SK-N-SH treated with all-trans-retinoic acid at 6 μM for 48 hours (cell line): ENCODE results near the gene RAB3B.
A peak's percentile ranks its signal among the peaks of the same experiment; 100 is the strongest.

Source experiments
- ATAC-seq: fragments of 200-7000 bp; cut with Tn5 transposase; 3 replicates; pipeline ENCODE4 v1.9.1; 2020; ENCODE audit warnings: mild to moderate bottlenecking, moderate library complexity
- ARNTL ChIP-seq: fragments of 450-650 bp; formaldehyde crosslinking; IDR thresholded peaks from 2 replicates; pipeline ENCODE4 v1.5.0; 2020; ENCODE audit warnings: low read depth, mild to moderate bottlenecking, moderate library complexity, borderline replicate concordance
- BACH2 ChIP-seq: fragments of 250-450 bp; sonication (Bioruptor Pico); IDR thresholded peaks from 2 replicates; pipeline ENCODE4 v1.9.0; 2021; ENCODE audit warnings: mild to moderate bottlenecking, borderline replicate concordance
- CREB5 ChIP-seq: fragments of 250-450 bp; sonication (Bioruptor Pico); IDR thresholded peaks from 2 replicates; pipeline ENCODE4 v1.5.1; 2020; ENCODE audit warnings: low read depth, mild to moderate bottlenecking, moderate library complexity
- CSDC2 ChIP-seq: fragments of 250-450 bp; sonication (Bioruptor Pico); IDR thresholded peaks from 2 replicates; pipeline ENCODE4 v1.5.0; 2020; ENCODE audit warnings: mild to moderate bottlenecking, moderate library complexity
- CSRNP3 ChIP-seq: fragments of 250-450 bp; sonication (Bioruptor Pico); IDR thresholded peaks from 2 replicates; pipeline ENCODE4 v1.5.1; 2021; ENCODE audit warnings: mild to moderate bottlenecking, moderate library complexity
- ESRRG ChIP-seq: fragments of 250-450 bp; sonication (Bioruptor Pico); IDR thresholded peaks from 2 replicates; pipeline ENCODE4 v1.6.1; 2021; ENCODE audit warnings: mild to moderate bottlenecking
- ISL1 ChIP-seq: fragments of 250-450 bp; sonication (Bioruptor Pico); IDR thresholded peaks from 2 replicates; pipeline ENCODE4 v2.1.2; 2022; ENCODE audit warnings: mild to moderate bottlenecking, moderate library complexity
- OSR1 ChIP-seq: fragments of 250-450 bp; sonication (Bioruptor Pico); IDR thresholded peaks from 2 replicates; pipeline ENCODE4 v1.8.0; 2022; ENCODE audit warnings: moderate library complexity, mild to moderate bottlenecking, inconsistent platforms
- POU6F1 ChIP-seq: fragments of 250-450 bp; sonication (Bioruptor Pico); IDR thresholded peaks from 2 replicates; pipeline ENCODE4 v1.8.0; 2021; ENCODE audit warnings: low read depth, mild to moderate bottlenecking, moderate library complexity, borderline replicate concordance
- PPARA ChIP-seq: fragments of 250-450 bp; sonication (Bioruptor Pico); IDR thresholded peaks from 2 replicates; pipeline ENCODE4 v1.5.0; 2020; ENCODE audit warnings: mild to moderate bottlenecking, borderline replicate concordance
- RARB ChIP-seq: fragments of 250-450 bp; sonication (Bioruptor Pico); IDR thresholded peaks from 2 replicates; pipeline ENCODE4 v1.8.0; 2021; ENCODE audit warnings: mild to moderate bottlenecking, moderate library complexity
- SNAI2 ChIP-seq: fragments of 250-450 bp; sonication (Bioruptor Pico); IDR thresholded peaks from 2 replicates; pipeline ENCODE4 v1.5.0; 2020; ENCODE audit warnings: mild to moderate bottlenecking, moderate library complexity
- TCF4 ChIP-seq: fragments of 250-450 bp; sonication (Bioruptor Pico); IDR thresholded peaks from 2 replicates; pipeline ENCODE4 v1.8.0; 2021; ENCODE audit warnings: mild to moderate bottlenecking, moderate library complexity, borderline replicate concordance
- TOX ChIP-seq: fragments of 250-450 bp; sonication (Bioruptor Pico); IDR thresholded peaks from 2 replicates; pipeline ENCODE4 v1.8.0; 2021; ENCODE audit warnings: mild to moderate bottlenecking, moderate library complexity, borderline replicate concordance
- ZC3H10 ChIP-seq: fragments of 250-450 bp; sonication (Bioruptor Pico); IDR thresholded peaks from 2 replicates; pipeline ENCODE4 v1.5.1; 2021; ENCODE audit warnings: mild to moderate bottlenecking, moderate library complexity
- ZFP3 ChIP-seq: fragments of 250-450 bp; sonication (Bioruptor Pico); IDR thresholded peaks from 2 replicates; pipeline ENCODE4 v1.5.0; 2020; ENCODE audit warnings: mild to moderate bottlenecking, moderate library complexity
- ZFP30 ChIP-seq: fragments of 450-650 bp; formaldehyde crosslinking; IDR thresholded peaks from 2 replicates; pipeline ENCODE4 v1.5.0; 2022; ENCODE audit warnings: mild to moderate bottlenecking, moderate library complexity
- ZNF565 ChIP-seq: fragments of 450-650 bp; formaldehyde crosslinking; conservative IDR thresholded peaks from 2 replicates; pipeline ENCODE4 v1.5.0; 2020; ENCODE audit warnings: low read depth, mild to moderate bottlenecking, moderate library complexity
- ZNF70 ChIP-seq: fragments of 450-650 bp; formaldehyde crosslinking; IDR thresholded peaks from 2 replicates; pipeline ENCODE4 v1.5.0; 2020; ENCODE audit warnings: mild to moderate bottlenecking, moderate library complexity
- TF ChIP-seq, protein P1 (sequence below): fragments of 250-450 bp; sonication (Bioruptor Pico); IDR thresholded peaks from 2 replicates; pipeline ENCODE4 v1.8.0; 2020; ENCODE audit warnings: mild to moderate bottlenecking, moderate library complexity, borderline replicate concordance
- TF ChIP-seq, protein P2 (sequence below): fragments of 250-450 bp; sonication (Bioruptor Pico); IDR thresholded peaks from 2 replicates; pipeline ENCODE4 v1.5.0; 2020; ENCODE audit warnings: mild to moderate bottlenecking, moderate library complexity

The RAB3B gene

DNA sequence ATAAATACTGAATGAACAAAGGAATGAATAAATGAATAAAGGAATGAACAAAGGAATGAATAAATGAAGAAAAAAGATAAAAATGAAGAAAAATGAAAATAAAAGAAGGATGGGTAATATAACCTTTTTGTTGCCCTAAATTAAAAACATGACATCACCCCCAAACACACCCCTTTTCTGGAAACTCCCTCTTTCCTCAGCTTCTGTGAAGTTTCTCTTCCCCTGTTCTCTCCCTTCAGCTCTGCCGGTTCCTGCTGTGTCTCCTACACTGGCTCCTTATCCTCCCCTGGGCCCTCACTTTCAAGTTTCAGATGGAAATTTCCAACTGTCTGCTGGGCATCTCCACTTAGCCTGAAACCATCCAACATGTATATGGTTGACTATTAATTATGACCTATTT lies 37.9 kb downstream of the RAB3B start:
- no peak for ATAC-seq
- no peak for TF ChIP-seq ISL1 (CRISPR knock-in tag)
- no peak for TF ChIP-seq OSR1 (CRISPR knock-in tag)

DNA sequence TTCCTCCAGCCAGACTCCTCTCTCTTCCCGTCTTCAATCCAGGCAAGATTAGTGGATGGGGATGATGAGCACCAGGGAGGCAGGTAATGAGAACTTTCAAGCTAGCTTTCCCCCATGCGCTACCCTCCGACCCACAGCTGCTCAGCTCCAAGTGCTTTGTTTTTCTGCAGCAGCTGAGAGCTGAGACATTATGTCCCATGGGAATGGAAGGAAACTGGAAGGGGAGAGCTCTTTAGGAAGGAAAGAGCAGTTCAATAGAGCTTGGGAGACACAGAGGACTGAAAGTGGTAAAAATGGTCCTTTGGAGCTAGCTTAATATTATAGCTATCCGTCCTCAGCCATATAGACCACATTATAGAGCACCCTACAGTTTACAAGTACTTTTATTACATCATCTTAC lies 39.8 kb downstream of the RAB3B start:
- no peak for ATAC-seq
- TF ChIP-seq POU6F1 (CRISPR knock-in tag) (no peak), ZFP3 (CRISPR knock-in tag) (no peak)

DNA sequence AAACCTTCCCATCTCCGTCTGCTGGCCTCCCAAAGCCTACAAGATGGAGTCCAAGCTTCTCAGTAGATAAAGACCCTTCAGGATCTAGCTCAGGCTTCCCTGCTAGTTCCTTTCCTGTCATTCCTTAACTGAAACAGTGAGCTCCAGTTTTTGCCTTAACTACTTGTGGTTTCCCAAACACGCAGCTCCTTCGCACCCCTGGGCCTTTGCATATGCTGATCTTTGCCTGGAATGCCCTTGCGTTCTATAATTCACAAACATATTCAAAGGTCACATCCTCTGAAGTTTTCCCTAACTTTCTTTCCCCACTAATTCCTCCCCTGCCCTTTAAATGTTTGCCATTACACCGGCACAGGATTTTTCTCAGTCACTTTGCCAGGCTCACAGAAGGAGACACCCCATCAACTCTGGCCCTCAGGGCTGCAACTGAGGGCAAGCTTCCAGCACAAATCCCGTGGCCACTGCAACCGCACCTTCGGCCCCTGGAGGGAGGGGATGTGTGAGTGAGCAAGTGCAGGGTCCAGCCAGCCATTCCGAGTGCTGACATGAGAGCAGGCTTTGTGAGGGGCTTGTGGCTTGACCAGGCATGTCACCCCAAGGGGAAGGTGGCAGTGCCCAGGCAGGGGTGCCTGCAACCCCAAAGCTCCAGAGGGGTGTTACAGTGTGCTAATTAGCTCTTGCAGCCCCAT lies 41.3 kb downstream of the RAB3B start:
- no peak for ATAC-seq
- TF ChIP-seq CSRNP3 (no peak), ARNTL (CRISPR knock-in tag) (no peak), OSR1 (CRISPR knock-in tag) (no peak), ESRRG (no peak), ZNF70 (CRISPR knock-in tag) (no peak), PPARA (CRISPR knock-in tag) (no peak), ZFP3 (CRISPR knock-in tag) (no peak), TOX (CRISPR knock-in tag) (no peak), RARB (CRISPR knock-in tag) (no peak), SNAI2 (CRISPR knock-in tag) (no peak), ZFP30 (CRISPR knock-in tag) (no peak), TCF4 (CRISPR knock-in tag) (no peak), ZC3H10 (CRISPR knock-in tag) (no peak), CREB5 (CRISPR knock-in tag) (no peak), BACH2 (no peak)
- TF ChIP-seq, protein P1, sequence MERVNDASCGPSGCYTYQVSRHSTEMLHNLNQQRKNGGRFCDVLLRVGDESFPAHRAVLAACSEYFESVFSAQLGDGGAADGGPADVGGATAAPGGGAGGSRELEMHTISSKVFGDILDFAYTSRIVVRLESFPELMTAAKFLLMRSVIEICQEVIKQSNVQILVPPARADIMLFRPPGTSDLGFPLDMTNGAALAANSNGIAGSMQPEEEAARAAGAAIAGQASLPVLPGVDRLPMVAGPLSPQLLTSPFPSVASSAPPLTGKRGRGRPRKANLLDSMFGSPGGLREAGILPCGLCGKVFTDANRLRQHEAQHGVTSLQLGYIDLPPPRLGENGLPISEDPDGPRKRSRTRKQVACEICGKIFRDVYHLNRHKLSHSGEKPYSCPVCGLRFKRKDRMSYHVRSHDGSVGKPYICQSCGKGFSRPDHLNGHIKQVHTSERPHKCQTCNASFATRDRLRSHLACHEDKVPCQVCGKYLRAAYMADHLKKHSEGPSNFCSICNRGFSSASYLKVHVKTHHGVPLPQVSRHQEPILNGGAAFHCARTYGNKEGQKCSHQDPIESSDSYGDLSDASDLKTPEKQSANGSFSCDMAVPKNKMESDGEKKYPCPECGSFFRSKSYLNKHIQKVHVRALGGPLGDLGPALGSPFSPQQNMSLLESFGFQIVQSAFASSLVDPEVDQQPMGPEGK = no peak
- TF ChIP-seq, protein P2, sequence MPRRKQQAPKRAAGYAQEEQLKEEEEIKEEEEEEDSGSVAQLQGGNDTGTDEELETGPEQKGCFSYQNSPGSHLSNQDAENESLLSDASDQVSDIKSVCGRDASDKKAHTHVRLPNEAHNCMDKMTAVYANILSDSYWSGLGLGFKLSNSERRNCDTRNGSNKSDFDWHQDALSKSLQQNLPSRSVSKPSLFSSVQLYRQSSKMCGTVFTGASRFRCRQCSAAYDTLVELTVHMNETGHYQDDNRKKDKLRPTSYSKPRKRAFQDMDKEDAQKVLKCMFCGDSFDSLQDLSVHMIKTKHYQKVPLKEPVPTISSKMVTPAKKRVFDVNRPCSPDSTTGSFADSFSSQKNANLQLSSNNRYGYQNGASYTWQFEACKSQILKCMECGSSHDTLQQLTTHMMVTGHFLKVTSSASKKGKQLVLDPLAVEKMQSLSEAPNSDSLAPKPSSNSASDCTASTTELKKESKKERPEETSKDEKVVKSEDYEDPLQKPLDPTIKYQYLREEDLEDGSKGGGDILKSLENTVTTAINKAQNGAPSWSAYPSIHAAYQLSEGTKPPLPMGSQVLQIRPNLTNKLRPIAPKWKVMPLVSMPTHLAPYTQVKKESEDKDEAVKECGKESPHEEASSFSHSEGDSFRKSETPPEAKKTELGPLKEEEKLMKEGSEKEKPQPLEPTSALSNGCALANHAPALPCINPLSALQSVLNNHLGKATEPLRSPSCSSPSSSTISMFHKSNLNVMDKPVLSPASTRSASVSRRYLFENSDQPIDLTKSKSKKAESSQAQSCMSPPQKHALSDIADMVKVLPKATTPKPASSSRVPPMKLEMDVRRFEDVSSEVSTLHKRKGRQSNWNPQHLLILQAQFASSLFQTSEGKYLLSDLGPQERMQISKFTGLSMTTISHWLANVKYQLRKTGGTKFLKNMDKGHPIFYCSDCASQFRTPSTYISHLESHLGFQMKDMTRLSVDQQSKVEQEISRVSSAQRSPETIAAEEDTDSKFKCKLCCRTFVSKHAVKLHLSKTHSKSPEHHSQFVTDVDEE (CRISPR knock-in tag) = no peak

DNA sequence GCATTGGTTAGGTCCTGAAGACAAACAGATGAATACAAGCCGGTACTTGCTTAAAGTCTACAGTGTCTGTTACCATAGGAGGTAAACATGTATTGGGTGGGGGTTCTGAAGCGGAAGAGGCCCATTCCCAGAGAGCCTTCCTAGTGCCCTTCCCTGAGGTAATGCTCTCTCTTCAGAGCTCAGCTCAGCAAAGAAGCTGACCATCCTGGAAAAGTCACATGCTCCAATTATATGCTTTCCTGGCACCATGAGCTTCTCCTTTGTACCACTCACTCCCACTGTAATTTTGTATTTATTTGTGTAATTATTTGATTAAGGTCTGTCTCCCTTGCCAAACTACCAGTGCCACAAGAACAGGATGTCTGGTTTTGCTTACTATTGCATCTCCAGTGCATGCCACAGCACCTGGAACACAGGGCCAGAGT lies 42.0 kb downstream of the RAB3B start:
- peak; percentile 70 for ATAC-seq
- TF ChIP-seq ZC3H10 (CRISPR knock-in tag) (no peak), ZNF565 (CRISPR knock-in tag) (no peak), CSDC2 (no peak), PPARA (CRISPR knock-in tag) (no peak), OSR1 (CRISPR knock-in tag) (no peak), TCF4 (CRISPR knock-in tag) (no peak), CREB5 (CRISPR knock-in tag) (no peak), CSRNP3 (no peak), RARB (CRISPR knock-in tag) (no peak), TOX (CRISPR knock-in tag) (no peak)
- TF ChIP-seq, protein P1 = no peak
